Measurements from ENCODE around the gene USP15. TPM values are rescaled to one million over a fixed set of nuclear protein-coding genes. Genes with fewer than 3 reads are reported as not detected.

Gene USP15
- total and polyA plus RNA-seq, 2 donors from 2014 or later = 31.7 to 62.8 TPM

- Histone ChIP-seq H3K4me3 (ENCODE audit: low read length in 3 of 3) (no peak overlapping the region), H3K27me3 (ENCODE audit: control insufficient read depth, insufficient read depth, low read length) (no peaks in the 10 kb centered on the region), H3K9ac (ENCODE audit: low read length in 3 of 3) (no peak overlapping the region), H3K27ac (ENCODE audit: low read depth in 2 of 2, low read length in 2 of 2) (no peak overlapping the region), H3K4me1 (ENCODE audit: control insufficient read depth in 2 of 3, insufficient read depth in 2 of 3, low read depth in 1 of 3, low read length in 3 of 3) (no peaks in the 10 kb centered on the region), H3K36me3 (ENCODE audit: control insufficient read depth in 2 of 3, insufficient read depth in 3 of 3, low read length in 3 of 3) (peaks cover 0 to 2% (median 0%) of the 10 kb centered on the region in 3 donors), H3K9me3 (ENCODE audit: control insufficient read depth in 2 of 3, insufficient read depth in 1 of 3, low read length in 3 of 3) (no peaks in the 10 kb centered on the region)
- no peak for TF ChIP-seq CTCF (IDR thresholded peaks at IDR 0.05; ENCODE audit: borderline replicate concordance, extremely low read depth, insufficient read depth)
- DNase-seq (no peak), FAIRE-seq (no peak)
- intact Hi-C loops (cut with DNase I) = no loop called here
Observed at GRCh38 chr12:62250671-62251608, 9.3 kb upstream of the USP15 start.

GRCh38 chr12:62251609-62251958 is 8.6 kb upstream of the USP15 start:
- H3K9ac ChIP-seq (ENCODE audit: low read length in 3 of 3) = no peak overlapping the region
- DNase-seq (no peak), FAIRE-seq (no peak)
- no peak overlapping the region for H3K27ac ChIP-seq (ENCODE audit: low read depth in 2 of 2, low read length in 2 of 2)
- intact Hi-C loops (cut with DNase I) = no loop called here
- TF ChIP-seq CTCF (IDR thresholded peaks at IDR 0.05; ENCODE audit: borderline replicate concordance, extremely low read depth, insufficient read depth) = no peak
- H3K36me3 ChIP-seq (ENCODE audit: control insufficient read depth in 2 of 3, insufficient read depth in 3 of 3, low read length in 3 of 3) = peaks cover 0 to 2% (median 0%) of the 10 kb centered on the region in 3 donors
- no peaks in the 10 kb centered on the region for H3K27me3 ChIP-seq (ENCODE audit: control insufficient read depth, insufficient read depth, low read length)
- H3K4me1 ChIP-seq (ENCODE audit: control insufficient read depth in 2 of 3, insufficient read depth in 2 of 3, low read depth in 1 of 3, low read length in 3 of 3) = no peaks in the 10 kb centered on the region
- H3K9me3 ChIP-seq (ENCODE audit: control insufficient read depth in 2 of 3, insufficient read depth in 1 of 3, low read length in 3 of 3) = no peaks in the 10 kb centered on the region
- H3K4me3 ChIP-seq (ENCODE audit: low read length in 3 of 3) = no peak overlapping the region

DNA sequence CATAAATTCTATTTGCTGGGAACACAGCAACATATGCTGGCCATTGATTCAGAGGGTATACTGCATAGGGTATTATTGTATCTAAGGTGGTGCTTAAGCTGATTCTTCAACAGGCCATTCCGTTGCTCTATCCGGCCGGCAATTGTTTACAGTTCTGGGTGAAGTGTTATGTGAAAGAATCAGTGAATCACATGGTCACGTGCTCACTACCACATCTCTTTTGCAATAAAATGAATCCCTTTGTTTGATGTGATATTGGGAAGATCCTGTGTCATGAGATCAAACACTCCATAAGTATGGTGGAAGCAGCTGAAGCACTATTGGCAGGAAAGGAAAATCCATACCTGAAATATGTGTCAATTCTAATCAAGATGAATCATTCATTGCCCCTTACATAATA is 7.6 kb upstream of the USP15 start:
- intact Hi-C loops (cut with DNase I) = no loop called here
- Histone ChIP-seq H3K9me3 (ENCODE audit: control insufficient read depth in 2 of 3, insufficient read depth in 1 of 3, low read length in 3 of 3) (no peaks in the 10 kb centered on the region), H3K36me3 (ENCODE audit: control insufficient read depth in 2 of 3, insufficient read depth in 3 of 3, low read length in 3 of 3) (peaks cover 0 to 2% (median 0%) of the 10 kb centered on the region in 3 donors), H3K9ac (ENCODE audit: low read length in 3 of 3) (no peak overlapping the region), H3K4me1 (ENCODE audit: control insufficient read depth in 2 of 3, insufficient read depth in 2 of 3, low read depth in 1 of 3, low read length in 3 of 3) (no peaks in the 10 kb centered on the region), H3K4me3 (ENCODE audit: low read length in 3 of 3) (no peak overlapping the region), H3K27ac (ENCODE audit: low read depth in 2 of 2, low read length in 2 of 2) (no peak overlapping the region), H3K27me3 (ENCODE audit: control insufficient read depth, insufficient read depth, low read length) (no peaks in the 10 kb centered on the region)
- TF ChIP-seq CTCF (IDR thresholded peaks at IDR 0.05; ENCODE audit: borderline replicate concordance, extremely low read depth, insufficient read depth) = no peak
- no peak for DNase-seq
- FAIRE-seq = no peak
